Measurements from ENCODE around the gene GALNTL6. TPM values are rescaled to one million over a fixed set of nuclear protein-coding genes. Genes with fewer than 3 reads are reported as not detected.
"Not testable (repeated sequence)": the region's sequence is repeated elsewhere in the genome, so short reads cannot be mapped to it uniquely, and the experiment has no call there.

Gene GALNTL6
- total RNA-seq, 2 donors from 2014 or later = 0.19 to 0.20 TPM

DNA sequence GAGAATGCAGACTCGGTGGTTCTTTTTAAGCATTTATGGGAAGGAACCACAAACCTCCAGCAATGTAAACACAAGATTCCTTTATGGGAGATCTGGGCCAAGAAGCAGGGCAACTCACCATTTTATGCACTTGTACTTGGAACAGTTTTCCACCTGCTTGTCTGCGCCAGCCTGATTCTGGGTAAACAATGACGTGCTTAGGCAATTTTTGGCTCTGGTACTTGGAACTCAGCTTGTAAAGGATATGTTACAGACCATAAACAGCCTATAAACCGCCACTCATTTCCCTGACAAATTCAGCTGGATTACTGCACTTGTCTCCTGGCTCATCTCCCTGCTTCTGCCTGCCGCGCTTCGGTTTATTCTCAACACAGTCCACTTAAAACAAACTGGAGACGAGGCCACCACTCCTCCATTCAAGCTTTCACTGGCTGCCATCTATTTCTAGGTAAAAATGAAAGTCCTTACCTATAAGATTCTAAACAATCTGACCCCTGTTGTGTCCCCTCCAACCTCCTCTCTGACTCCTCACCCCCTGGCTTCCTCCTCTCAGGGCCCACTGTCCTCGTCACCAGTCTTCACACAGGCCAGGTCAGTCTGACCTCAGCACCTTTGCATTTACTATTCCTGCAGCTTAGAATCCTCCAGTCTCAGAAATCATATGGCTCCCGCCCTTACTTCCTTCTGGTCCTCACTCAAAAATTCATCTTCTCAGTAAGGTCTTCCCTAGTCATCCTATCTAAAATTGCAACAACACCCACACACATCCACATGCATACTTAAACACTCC, 1149.6 kb downstream of the GALNTL6 start:
- intact Hi-C loops (cut with DNase I) = loop anchor here (5.0 kb wide), 1 partner anchor 40 kb away; no protein-coding TSS in a partner anchor
- no peak overlapping the region for H3K9ac ChIP-seq (ENCODE audit: low read depth in 2 of 2, low read length in 2 of 2)
- peak; percentile 83 for DNase-seq
- H3K36me3 ChIP-seq = no peaks in the 10 kb centered on the region
- H3K9me3 ChIP-seq = no peaks in the 10 kb centered on the region
- H3K27ac ChIP-seq = peak overlapping the region; percentile 41
- peaks cover 7% of the 10 kb centered on the region for H3K4me1 ChIP-seq
- no peaks in the 10 kb centered on the region for H3K27me3 ChIP-seq
- H3K4me3 ChIP-seq = no peak overlapping the region
- TF ChIP-seq, protein P1, sequence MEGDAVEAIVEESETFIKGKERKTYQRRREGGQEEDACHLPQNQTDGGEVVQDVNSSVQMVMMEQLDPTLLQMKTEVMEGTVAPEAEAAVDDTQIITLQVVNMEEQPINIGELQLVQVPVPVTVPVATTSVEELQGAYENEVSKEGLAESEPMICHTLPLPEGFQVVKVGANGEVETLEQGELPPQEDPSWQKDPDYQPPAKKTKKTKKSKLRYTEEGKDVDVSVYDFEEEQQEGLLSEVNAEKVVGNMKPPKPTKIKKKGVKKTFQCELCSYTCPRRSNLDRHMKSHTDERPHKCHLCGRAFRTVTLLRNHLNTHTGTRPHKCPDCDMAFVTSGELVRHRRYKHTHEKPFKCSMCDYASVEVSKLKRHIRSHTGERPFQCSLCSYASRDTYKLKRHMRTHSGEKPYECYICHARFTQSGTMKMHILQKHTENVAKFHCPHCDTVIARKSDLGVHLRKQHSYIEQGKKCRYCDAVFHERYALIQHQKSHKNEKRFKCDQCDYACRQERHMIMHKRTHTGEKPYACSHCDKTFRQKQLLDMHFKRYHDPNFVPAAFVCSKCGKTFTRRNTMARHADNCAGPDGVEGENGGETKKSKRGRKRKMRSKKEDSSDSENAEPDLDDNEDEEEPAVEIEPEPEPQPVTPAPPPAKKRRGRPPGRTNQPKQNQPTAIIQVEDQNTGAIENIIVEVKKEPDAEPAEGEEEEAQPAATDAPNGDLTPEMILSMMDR (IDR thresholded peaks at IDR 0.05) = no peak

DNA sequence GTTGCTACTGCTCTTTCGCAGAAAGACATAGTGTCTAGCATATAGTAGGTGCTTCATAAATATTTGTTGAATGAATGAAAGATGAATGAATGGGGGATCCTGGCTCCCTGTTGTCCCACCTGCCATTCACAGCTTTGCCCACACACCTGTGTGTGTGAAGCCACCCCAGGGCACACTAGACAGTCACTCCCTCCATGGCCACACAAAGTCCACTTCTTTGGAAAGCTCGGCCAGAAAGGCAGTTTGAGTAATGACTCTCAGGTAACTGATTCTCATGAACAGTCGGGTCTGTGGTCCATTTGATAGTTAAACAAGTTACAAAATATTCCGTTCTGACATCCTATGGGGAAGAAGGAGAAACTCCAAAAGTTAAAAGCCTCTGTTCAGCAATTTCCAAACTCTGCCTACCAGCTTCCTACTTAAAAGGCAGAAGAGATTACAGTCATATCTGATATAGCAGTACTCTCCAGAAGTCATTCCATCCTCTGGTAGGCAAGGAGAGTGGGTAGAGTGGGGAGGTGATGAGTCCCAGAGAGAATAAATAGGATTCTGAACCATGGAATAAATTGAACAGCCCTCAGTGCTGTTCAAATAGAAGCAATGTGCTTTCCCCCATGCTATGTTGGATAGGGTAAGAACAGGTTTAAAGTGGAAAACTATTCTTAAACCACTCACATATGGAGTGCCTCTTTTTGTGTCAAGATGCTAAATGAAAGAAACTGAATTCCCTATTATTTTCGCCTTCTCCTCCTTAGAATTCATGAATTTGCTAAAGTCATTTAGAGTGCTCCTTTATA, 1150.5 kb downstream of the GALNTL6 start:
- H3K9me3 ChIP-seq = no peaks in the 10 kb centered on the region
- intact Hi-C loops (cut with DNase I) = loop anchor here (5.0 kb wide), 1 partner anchor 39 kb away; no protein-coding TSS in a partner anchor
- H3K4me1 ChIP-seq = peaks cover 7% of the 10 kb centered on the region
- H3K27ac ChIP-seq = no peak overlapping the region
- no peak overlapping the region for H3K4me3 ChIP-seq
- no peaks in the 10 kb centered on the region for H3K27me3 ChIP-seq
- no peaks in the 10 kb centered on the region for H3K36me3 ChIP-seq
- H3K9ac ChIP-seq (ENCODE audit: low read depth in 2 of 2, low read length in 2 of 2) = no peak overlapping the region
- TF ChIP-seq, protein P1 (IDR thresholded peaks at IDR 0.05) = no peak
- no peak for DNase-seq

DNA sequence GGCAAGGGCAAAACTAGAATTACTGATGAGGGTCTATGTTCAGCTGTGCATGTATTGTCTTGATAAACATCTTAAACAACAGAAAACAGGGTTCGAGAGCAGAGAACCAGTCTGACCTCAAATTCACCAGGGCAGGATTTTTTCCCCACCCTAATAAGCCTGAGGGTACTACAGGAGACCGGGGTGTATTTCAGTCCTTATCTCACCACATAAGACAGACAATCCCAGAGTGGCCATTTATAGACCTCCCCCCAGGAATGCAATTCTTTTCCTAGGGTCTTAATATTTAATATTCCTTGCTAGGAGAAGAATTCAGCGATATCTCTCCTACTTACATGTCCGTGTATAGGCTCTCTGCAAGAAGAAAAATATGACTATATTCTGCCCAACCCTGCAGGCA, 1157.0 kb downstream of the GALNTL6 start:
- H3K4me3 ChIP-seq; intact Hi-C loops (cut with DNase I): not testable (repeated sequence)

DNA sequence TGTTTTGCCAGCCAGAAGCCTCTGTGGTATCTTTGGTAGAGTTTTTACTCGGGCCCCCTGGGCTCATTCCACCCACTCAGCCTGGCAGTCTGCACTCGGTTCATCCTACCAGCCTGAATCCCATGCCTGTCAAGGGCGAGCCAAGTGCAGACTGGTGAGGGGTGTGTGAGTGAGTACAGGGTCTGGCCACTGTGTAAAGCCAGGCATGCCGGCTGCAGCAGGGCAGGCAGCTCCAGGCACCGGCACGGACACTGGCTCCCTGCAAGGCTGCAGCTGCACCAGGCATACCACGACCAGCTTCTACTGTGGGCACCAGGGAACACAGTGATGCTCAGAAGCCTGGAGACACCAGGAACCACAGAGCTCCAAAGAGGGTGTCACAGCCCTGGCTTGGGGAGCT, 1161.4 kb downstream of the GALNTL6 start:
- no peak for DNase-seq
- H3K9me3 ChIP-seq = no peaks in the 10 kb centered on the region
- no peak overlapping the region for H3K27ac ChIP-seq
- H3K36me3 ChIP-seq = no peaks in the 10 kb centered on the region
- TF ChIP-seq, protein P1 (IDR thresholded peaks at IDR 0.05) = no peak
- H3K9ac ChIP-seq (ENCODE audit: low read depth in 2 of 2, low read length in 2 of 2) = no peak overlapping the region
- no peaks in the 10 kb centered on the region for H3K4me1 ChIP-seq
- no peaks in the 10 kb centered on the region for H3K27me3 ChIP-seq
- no peak overlapping the region for H3K4me3 ChIP-seq
- intact Hi-C loops (cut with DNase I) = no loop called here

More for the DNA sequence above, 1157.0 kb downstream of the GALNTL6 start:
- not testable (repeated sequence) for H3K36me3 ChIP-seq; H3K9me3 ChIP-seq; H3K4me1 ChIP-seq; H3K27ac ChIP-seq; DNase-seq; H3K27me3 ChIP-seq; H3K9ac ChIP-seq (ENCODE audit: low read depth in 2 of 2, low read length in 2 of 2)

DNA sequence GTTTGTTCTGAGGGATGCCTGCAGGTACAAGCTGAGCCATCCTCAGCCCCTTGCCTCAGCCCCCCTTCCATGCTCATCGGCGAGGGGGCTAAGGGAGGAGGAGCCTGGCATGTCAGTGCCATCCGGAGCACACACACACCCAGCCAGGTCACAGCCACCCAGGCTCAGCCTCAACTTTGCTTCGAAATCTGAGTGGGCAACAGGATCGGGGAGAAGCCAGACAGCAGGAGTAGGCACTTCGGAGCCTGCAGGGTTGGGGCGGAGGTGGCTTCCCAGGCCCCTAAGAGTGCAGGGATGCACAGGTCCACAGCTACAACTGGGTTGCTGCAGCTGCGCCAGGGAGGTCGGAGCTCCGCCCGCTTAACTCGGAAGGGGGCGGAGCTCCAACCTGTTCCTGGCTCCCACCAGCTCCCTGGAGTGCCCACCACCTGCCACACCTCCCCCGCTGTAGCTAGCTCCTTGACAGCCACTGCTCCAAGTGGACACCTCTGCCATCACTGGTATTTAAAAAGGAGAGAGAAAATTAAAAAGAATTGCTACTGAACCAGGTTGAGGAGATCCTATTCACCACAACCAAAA, 1162.5 kb downstream of the GALNTL6 start:
- no peaks in the 10 kb centered on the region for H3K9me3 ChIP-seq
- TF ChIP-seq, protein P1 (IDR thresholded peaks at IDR 0.05) = no peak
- H3K4me1 ChIP-seq = no peaks in the 10 kb centered on the region
- H3K27ac ChIP-seq = no peak overlapping the region
- no peaks in the 10 kb centered on the region for H3K27me3 ChIP-seq
- no peak overlapping the region for H3K4me3 ChIP-seq
- intact Hi-C loops (cut with DNase I) = no loop called here
- no peak overlapping the region for H3K9ac ChIP-seq (ENCODE audit: low read depth in 2 of 2, low read length in 2 of 2)
- no peak for DNase-seq
- H3K36me3 ChIP-seq = no peaks in the 10 kb centered on the region

DNA sequence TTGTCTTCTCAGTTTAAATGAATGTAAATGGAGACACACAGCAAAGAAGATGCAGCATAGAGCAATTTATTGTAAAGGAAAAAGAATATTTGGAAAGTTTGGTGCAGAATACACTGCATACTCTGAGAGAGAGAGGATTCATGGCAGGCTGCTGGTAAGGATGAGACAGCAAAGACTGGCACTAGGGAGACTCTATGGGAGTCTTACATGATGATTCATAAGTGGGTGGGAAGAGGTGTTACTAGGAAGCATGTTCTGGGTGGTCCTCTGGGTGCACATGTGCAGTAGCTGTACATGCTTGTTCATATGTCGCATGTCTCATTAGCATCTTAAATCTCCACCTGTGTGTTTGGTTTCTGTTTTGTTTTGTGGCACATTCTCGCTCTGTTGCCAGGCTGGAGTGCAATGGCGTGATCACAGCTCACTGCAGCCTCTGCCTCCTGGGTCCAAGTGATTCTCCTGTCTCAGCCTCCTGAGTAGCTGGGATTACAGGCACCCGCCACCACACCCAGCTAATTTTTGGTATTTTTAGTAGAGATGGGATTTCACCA, 1164.4 kb downstream of the GALNTL6 start:
- H3K9ac ChIP-seq (ENCODE audit: low read depth in 2 of 2, low read length in 2 of 2); DNase-seq; intact Hi-C loops (cut with DNase I); H3K4me3 ChIP-seq; H3K27ac ChIP-seq; H3K27me3 ChIP-seq; H3K9me3 ChIP-seq; H3K36me3 ChIP-seq; H3K4me1 ChIP-seq: not testable (repeated sequence)
